Islet precursor cell (in vitro differentiated cells): Measurements from ENCODE around the gene CDK2AP2.

ENCODE experiments used
- DNase-seq: peaks from one replicate; pipeline ENCODE4 v3.0.0-alpha.2; 2018

The CDK2AP2 gene

DNA sequence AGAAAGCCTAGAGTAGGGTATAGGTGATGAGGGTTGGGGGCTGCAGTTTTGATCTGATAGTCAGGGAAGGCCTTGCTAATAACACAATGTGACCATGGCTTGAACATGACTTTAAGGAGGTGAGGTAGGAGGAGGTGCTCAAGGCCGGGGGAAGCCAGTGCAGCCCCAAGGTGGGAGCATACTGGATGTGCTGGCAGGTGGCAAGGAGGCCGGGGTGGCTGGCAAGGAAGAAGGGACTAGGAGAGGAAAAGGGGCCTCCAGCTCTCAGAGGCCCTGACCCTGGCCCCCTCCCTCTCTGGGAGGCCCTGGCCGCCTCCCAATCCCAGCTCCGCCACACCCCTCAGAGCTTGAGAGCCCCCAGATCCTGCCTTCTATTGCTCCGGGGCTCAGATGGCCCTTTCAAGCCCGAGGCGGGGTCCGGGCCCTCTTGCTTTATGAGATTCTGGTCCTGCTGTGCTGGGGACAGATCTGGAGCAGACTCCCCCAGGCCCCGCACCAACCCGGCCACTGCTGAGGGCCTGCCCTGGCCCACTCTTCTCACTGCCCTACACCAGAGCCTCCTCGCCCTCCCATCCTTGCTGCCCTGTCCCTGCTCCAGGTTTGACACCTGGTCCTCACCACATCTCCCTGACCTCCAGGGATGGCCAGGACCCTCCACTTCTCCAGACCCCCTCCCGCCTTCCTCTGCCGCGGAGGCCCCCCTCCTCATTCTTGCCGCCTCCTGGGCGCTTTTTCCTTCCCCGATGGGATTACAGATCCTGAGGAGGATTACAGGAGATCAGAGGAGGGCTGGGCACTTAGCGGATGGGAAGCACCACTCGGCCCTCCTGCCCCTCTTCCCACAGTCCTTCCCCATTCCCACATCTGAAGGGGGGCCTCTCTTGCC is 4.6 kb downstream of the CDK2AP2 start:
- no peak for DNase-seq

DNA sequence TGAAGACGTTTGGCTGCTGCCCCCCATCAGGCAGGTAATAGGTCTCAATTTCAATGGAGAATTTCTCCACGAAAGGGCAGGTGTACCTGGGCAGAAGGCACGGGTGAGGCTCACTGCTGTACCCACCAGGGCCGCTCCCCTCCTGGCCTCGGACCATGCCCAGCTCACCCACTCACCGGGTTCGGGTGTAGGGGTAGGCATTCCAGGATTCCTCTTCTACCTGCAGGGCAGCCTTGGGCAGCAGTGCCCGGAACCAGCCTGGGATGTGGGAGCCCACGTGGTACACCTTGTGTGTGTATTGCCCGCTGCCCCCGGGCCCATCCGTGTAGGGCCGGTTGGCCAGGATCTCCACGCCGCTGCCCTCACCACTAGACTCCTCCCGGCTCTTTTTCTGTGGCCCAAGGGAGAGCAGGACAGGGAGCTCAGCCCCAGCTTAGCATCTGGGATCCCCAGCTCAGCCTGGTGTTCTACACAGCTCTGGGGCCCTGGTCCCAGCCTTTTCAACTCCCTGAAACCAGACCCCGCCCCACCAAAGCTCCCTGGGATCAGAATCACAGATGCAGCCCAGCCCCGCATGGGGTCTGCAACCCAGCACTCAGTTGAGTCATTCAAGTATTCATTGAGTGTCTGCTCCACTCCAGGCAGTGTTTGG is 5.5 kb downstream of the CDK2AP2 start:
- DNase-seq: no peak

DNA sequence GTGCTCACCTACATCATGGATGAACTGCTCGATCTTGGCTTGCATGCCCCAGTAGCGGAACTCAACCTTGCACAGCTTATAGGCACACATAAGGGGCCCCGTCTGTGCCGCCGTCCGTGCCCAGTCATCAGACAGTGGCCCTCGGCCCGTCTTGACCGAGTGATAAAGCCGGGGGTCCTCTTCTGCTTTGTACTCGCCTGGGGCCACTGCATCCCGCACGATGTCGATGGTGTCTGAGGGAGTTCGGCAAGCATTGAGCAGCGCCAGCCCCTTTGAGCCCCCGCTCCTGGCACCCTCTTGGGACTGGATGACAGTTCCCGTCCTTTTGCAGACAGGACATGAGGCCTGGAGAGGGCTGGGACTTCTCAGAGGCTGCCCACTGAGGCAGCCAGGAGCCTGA is 6.1 kb downstream of the CDK2AP2 start:
- no peak for DNase-seq

DNA sequence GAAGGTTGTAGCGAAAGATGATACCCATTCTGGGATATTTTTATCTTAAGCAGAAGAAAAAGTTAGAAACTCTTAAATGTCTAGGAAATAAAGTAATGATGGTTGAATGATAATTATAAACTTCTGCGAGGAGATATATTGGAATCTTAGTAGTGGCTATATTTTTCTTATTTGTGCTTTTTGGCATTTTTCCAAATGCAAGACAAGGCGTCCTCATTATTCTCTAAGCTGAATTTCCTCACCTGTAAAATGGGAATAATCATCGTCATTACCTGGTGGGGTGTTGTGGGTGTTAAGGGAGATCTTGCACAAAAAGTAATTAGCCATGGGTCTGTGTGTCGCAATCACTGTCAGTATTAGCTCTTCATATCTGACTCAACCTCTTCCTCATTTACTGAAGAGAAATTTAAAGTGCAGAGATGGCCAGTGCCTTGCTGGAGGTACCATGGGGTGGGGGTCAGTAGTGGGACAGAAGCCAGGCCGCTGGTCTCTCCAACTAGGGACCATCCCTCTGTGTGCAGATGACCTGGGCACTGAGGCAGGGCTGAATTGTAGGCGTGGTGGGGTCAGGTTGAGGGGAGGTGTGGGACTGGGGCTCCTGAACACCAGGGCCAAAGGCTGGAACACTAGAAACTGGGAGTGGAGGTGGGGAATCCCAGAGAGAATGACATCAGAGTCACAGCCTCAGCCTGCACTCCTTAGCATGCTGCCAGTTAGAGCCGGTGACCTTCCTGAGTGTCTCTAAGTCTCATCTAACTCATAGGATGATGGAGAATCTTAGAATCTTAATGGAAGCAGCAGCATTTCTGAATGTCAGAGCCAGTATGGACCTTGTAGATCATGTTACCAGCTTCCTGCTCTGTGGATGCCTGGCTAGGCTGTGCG is 6.9 kb downstream of the CDK2AP2 start:
- no peak for DNase-seq

DNA sequence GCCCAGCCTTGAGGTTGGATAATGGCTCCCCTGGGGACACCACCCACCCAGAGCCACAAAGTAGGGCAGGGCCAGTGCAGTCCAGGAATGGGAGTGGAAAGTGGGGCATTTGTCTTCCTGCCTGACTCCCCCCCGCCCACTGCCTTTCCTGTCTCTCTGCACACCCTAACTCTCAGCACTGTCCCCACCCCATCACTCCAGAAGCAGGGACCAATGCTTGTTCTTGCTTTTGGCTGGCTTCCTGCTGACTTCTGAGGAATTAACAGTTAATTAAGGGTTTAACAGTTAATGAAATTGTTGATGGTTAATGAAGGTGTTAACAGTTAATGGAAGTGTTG is 7.5 kb downstream of the CDK2AP2 start:
- no peak for DNase-seq

DNA sequence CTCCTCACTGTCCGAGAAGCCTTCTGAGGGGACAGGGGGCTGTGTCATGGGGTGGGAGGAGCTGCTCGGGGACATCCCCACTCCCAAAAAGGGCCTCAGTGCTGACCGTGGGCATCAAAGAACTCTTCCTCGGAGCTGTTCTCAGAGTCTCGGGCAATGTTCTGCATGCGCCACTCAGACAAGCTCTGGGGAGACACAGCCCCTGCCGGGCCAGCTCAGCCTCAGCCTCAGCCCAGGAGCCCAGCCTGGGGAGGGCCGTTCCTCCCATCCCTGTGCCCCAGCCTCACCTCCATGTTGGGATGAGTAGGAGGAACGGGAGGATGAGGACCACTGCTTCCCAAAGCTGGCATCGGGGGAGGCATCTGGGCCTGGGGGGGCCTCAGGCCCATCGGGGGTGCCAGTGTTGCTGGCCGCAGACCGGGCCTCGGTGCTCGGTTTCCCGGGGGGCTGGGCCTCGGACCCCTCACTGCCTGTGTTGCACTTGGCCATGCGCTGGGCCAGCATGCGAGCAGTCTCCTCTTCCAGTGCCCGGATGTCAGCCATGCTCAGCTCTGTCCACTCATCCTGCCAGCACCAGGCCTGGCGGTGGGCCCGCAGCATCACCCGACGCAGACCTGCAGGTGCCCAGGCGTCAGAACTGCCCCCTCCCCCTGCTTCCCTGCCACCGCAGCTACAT is 8.0 kb downstream of the CDK2AP2 start:
- DNase-seq: no peak

DNA sequence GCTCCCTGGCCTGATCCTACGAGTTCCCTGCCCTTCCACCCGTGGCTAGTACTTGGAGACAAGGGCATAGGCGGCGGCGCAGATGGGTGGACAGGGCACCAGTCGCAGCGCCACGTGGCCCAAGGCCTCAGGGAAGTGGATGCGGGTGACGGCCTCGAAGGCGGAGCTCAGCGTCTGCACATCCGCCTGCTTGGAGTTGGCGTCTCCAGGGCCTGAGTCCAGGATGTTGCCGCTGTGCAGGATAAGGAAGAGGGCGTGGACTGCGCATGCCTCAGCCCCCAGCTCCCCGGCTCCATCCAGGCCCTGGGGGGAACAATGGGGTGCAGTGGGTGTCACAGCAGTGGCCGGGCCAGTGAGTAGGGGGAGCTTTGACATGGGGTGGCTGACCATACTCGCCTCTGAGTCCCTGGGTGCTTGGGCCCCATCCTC is 9.4 kb downstream of the CDK2AP2 start:
- DNase-seq: no peak

DNA sequence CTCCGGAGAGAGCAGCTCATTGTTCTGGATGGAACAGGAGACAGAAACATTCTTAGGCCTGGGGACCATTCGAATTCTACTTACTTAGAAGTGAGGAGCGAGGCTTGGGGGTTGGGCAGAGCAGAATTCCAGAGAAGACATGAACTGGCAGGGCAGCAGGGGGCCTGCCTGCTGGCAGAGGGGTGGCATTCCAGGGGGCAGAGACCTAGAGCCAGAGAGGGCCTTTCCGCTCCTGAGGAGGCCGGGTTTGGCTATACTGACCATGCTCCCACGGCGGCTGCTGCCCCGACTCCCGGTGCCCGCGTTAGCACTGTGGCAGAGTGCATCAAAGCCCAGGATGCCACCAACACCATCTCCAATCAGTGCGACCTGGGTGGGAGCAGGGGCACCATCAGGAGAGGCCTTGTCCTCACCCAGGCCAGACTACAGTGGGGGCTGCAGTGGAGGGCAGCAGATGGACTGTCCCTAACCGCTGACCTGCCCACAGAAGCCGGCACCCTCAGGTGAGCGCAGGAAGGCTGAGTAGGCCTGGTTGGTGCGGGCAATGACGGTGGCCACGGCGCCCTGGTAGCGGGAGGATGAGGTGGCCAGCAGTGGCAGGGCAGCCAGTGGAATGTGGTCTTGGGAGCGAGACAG is 10.2 kb downstream of the CDK2AP2 start:
- no peak for DNase-seq

DNA sequence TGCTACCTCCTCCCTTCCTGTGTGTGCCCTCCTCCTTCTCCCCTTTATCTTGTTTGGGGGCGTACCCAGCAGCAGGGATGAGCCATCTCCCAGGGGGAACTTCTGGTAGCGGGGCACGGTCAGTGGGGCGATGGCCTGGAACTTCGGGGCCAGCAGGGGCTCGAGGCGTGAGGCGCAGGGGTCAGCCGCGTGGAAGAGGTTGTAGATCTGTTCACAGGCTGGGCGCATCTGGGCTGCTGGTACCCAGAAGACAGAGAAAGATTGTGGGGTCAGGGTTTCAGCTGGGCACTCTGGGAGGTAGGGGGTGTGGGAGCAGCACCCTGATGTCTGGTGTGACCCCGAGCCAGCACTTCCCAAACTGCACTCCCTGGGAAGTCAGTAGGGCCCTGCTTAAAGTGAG is 11.8 kb downstream of the CDK2AP2 start:
- no peak for DNase-seq

DNA sequence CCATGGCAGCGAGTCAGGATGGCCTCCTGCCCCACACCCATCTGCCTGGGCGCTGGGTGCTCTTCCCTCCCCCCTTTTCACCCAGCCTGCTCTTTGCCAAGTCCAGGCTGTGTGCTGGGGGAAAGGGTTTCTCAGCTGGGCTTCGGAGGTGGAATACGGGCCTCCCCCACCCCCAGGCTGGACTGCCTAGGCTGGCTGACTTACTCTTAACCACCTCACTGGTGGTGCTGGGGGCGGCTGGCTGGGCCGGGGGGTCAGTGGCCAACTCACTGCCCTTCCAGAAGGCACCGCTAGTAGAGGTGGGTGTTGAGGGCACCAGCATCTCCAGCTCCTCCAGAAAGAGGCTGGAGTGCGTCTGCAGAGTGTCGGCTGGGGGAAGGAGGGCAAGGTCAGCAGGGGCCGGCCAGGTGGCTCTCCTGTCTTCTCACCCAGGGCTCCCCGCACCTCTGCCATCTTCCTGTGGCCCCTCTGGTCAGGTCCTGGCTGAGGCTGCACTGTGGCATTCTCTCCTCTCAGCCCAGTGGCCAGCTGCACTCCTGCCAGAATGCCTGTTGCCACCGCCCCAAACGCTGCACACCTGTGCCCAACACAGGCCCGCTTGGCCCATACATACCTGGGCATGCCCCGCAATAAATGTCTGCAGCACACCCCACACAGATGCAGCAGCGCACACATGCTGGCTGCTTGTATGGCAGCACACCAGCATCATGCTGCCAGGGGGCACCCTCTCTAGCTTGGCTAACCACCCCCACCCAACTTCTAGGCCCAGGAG is 12.5 kb downstream of the CDK2AP2 start:
- no peak for DNase-seq

DNA sequence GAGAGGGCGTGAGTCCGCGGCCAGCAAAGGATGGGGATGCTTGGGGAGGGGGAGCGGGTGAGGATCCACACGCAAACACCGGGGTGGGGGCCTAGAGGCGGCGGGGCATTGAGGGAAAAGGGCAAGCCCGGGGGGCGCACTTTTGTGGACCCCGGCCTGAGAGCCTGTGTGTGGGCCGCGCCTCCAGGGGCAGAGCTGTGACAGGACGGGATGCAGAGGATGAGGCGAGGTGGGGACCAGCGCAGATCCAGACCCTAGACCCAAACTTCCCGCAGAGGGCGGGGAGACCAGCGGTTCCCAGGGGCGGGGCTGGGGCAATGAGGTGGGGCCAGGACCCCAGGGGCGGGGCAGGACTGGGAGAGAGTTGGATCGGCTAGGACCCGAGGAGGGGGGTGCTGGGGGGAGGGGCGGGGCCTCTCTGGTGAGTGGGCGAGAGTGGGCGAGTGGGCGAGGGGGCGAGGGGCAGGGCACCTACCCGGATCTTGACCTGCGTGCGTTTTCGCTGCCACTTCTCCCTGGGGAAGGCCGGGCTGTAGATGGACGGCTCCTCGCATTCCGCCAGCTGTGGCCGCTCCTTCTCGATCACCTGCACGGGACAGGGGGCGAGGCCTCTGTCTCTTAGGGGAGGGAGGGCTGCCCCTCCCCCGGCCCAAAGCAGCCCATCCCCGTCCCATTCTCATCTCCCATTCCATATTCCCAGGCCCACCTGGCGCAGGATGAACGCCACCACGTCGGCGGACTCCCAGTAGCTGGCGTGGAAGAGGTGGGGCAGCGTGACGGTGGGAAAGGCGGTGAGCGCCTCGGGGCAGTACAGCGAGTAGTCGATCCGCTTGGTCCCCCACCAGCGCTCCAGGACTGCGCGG is 13.4 kb downstream of the CDK2AP2 start:
- no peak for DNase-seq

DNA sequence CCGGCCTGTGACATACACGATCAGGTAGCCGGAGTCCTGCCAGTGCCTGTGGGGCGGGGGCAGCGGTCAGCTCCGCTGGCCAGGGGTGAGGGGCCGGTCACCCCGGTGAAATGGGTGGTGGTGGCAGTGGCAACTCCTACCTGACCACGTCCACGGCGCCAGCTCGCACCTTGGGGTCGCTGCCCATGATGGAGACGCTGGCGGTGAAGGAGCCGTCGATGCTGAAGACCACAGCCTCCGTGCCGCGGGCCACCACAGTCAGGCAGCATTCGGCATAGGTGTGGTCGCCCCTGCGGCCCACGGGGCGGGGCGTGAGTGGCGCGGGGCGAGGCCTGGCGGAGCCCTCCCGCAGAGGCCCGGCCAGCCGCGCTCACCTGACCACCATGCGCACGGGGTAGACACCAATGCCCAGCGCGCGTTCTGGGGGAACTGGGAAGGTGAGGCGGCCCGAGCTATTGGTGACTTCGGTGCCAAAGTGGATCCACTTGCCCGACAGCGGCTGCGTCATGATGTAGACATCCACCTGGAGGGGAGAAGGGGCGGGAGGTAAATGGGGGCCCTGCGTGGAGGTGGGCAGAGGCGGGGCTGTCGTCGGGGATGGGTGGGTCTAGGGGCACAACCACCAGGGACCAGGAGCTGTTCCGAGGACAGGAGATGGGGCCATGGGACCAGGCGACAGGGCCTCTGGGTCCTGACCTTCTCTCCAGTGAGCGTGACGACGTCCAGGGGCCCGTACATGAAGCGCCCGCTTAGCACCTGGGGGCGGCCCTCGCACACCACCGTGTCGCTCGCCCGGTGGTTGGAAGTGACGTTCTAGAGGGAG is 14.2 kb downstream of the CDK2AP2 start:
- DNase-seq: no peak

DNA sequence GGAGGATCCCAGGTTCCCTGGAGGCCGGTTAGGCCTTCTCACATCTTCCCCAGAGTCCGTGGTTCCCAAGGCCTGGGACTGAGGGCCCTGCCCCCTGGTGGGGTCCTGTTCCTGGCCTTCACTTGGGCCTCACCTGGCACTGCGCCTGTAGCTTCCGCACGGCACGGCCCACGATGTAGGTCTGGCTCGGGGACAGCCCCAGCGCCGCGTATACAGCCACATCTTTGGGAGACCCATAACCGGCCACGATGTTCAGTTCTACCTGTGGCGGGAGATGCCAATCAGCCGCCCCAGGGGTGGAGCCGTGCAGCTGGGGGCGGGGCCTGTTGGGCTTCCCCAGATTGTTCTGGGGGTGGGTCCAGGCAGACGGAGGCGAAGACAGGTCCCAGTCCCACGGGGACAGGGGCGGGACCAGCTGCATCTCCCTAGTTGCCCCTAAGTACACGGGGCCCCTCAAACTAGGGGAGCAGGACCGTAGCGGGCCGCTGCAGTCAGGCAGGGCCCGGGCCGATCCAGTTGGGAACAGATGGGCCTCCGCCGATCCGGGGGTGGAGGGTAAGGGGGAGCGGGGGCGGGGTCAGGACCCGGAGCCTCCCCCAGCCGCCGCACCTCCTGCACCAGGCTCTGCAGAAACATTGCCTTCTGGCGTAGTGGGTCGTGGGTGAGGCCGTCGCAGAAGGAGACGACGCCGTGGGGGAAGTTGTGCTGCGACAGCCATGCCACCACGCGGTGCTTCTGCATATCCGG is 15.0 kb downstream of the CDK2AP2 start:
- no peak for DNase-seq

DNA sequence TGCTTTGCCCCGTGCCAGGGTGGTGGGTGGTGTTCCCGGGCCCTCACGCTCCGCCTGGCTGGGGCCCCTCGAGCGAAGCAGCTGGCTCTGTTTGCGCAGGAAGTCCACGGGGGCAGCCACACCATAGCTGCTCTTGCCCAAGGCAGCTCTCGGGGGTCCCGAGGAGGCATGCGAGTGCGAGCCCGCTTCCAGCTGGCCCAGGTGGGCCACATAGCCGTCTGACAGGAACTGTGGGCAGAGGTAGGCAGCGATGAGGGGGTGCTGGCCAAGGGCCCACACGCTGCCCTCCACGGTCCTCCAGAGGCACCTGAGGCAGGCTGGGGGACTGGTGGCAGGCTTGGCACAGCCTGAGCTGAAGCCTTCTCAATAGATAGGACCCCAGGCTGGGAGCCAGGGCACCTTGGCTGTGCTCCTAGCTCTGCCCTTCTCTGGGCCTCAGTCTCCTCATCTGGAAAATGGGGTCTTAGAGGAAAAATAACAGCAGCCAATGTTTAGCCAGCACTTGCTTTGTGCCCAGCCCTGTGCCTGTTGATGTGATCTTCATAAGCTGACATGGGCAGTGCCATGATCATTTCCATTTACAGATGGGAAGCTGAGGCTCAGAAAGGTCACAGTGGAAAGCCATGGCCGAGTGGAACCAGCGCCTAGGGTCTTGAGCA is 15.8 kb downstream of the CDK2AP2 start:
- DNase-seq: no peak

DNA sequence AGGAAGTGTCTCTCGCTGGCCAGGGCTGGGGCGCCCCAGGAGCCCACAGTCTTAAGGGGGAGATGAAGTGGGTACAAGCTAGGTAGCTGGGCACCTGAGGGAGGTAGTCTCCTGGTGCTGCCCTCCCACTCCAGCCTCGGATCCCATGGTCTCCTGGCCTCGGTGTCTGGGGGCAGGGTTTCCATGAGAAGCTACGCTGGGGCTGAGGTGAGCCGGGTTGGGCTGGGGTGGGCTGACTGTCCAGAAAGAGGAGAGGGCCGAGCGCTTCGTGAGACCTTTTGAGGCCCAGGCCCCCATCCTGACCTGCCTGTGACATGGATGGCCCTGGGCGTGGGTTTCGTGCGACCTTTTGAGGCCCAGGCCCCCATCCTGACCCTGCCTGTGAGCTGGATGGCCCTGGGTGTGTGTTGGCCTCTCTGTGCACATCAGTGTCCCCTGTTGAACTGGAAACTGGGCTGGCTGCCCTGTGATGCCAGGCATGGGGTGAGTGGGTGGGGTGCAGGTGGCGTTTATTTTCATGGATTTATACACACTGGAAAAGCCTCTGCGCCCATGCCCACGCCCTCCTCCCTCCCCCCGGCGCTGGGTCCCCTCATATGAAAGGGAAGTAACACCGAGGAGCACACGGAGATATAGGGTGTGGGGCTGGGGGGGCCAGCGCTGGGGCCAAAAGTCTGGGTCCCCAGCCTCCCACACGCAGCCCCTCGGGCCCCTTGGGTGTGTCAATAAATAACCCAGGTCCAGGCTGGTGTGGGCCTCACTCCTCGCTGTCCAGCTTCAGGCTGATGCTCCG is 16.5 kb downstream of the CDK2AP2 start:
- no peak for DNase-seq

DNA sequence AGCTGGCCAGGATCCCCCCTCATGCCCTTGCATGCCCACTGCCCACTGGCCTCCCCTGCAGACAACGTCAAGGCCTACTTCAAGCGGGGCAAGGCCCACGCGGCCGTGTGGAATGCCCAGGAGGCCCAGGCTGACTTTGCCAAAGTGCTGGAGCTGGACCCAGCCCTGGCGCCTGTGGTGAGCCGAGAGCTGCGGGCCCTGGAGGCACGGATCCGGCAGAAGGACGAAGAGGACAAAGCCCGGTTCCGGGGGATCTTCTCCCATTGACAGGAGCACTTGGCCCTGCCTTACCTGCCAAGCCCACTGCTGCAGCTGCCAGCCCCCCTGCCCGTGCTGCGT is 17.3 kb downstream of the CDK2AP2 start:
- no peak for DNase-seq

DNA sequence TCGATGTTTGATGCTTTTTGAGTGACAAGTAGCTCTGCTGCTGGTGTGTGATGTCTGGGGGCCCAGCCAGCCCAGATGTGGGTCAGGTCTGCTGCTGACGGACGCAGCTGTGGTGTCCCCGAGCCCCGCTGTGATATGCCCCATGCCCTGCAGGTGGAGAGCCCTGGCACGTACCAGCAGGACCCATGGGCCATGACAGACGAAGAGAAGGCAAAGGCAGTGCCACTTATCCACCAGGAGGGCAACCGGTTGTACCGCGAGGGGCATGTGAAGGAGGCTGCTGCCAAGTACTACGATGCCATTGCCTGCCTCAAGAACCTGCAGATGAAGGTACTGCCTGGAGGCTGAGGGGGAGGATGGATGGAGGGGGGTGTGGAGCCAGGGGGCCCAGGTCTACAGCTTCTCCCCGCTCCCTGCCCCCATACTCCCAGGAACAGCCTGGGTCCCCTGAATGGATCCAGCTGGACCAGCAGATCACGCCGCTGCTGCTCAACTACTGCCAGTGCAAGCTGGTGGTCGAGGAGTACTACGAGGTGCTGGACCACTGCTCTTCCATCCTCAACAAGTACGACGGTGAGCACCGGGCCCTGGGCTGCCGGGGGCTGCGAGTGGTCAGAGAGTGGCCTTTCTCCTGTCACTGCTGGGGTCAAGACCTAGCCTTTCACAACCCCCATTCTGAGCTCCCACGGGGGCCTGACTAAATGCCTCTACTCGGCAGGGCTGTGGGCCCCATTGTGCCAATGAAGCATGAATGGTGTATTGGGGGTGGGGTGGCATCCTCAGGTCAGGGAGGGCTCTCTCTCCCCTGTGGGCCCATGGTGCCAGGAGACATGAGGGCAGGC is 17.9 kb downstream of the CDK2AP2 start:
- DNase-seq: no peak
